Liver (tissue), 9 donors: Measurements from ENCODE around the gene ERN2. TPM values are rescaled to one million over a fixed set of nuclear protein-coding genes. Genes with fewer than 3 reads are reported as not detected.

Source experiments
- DNase-seq: peaks from one replicate; pipeline ENCODE4 v3.0.0-alpha.2; 2017; ENCODE audit warnings: low spot score
- H3K27ac ChIP-seq, 2 donors: one replicate each; pipeline ENCODE4 v1.7.0; 2013; ENCODE audit warnings: inconsistent platforms in 2 of 2, low read length in 2 of 2, control low read depth in 1 of 2, low read depth in 1 of 2, mild to moderate bottlenecking in 1 of 2
- H3K27me3 ChIP-seq, 4 donors: one replicate each; pipeline versions ENCODE4 v1.6.1 to v1.7.0; 2013; ENCODE audit warnings: low read length in 3 of 4, inconsistent platforms in 1 of 4, mild to moderate bottlenecking in 1 of 4, moderate library complexity in 1 of 4; ENCODE audit not compliant: control insufficient read depth in 4 of 4, insufficient read depth in 4 of 4
- H3K36me3 ChIP-seq, 4 donors: one replicate each; pipeline versions ENCODE4 v1.6.1 to v1.7.0; 2013; ENCODE audit warnings: low read length in 3 of 4, mild to moderate bottlenecking in 3 of 4, low read depth in 1 of 4, moderate library complexity in 1 of 4; ENCODE audit not compliant: control insufficient read depth in 4 of 4, insufficient read depth in 3 of 4
- H3K4me1 ChIP-seq, 4 donors: one replicate each; pipeline versions ENCODE4 v1.6.1 to v1.7.0; 2013; ENCODE audit warnings: low read length in 3 of 4, mild to moderate bottlenecking in 3 of 4, moderate library complexity in 1 of 4; ENCODE audit not compliant: control insufficient read depth in 4 of 4, insufficient read depth in 4 of 4
- H3K4me3 ChIP-seq, 3 donors: one replicate each; pipeline versions ENCODE4 v1.6.1 to v1.7.0; 2013; ENCODE audit warnings: low read length in 3 of 3, control low read depth in 1 of 3, low read depth in 1 of 3, mild to moderate bottlenecking in 1 of 3
- H3K9ac ChIP-seq, 2 donors: one replicate each; pipeline ENCODE4 v1.7.0; 2013; ENCODE audit warnings: low read length in 2 of 2, mild to moderate bottlenecking in 2 of 2, moderate library complexity in 2 of 2, control low read depth in 1 of 2, low read depth in 1 of 2
- H3K9me3 ChIP-seq, 4 donors: one replicate each; pipeline versions ENCODE4 v1.6.1 to v1.7.0; 2013; ENCODE audit warnings: low read length in 3 of 4; ENCODE audit not compliant: control insufficient read depth in 4 of 4
- CTCF ChIP-seq: fragments of 150-350 bp; IDR thresholded peaks from 2 replicates; pipeline ENCODE4 v1.5.1; 2017; ENCODE audit warnings: improper control_type of control experiment, low read depth, low read length; ENCODE audit not compliant: missing input control
- EGR1 ChIP-seq, 2 donors: IDR thresholded peaks; 2 replicates each; pipeline ENCODE4 v1.6.1; 2016 to 2018; ENCODE audit warnings: antibody characterized with exemption in 2 of 2, low read depth in 2 of 2
- FOXA1 ChIP-seq: IDR thresholded peaks from 2 replicates; pipeline ENCODE4 v1.6.1; 2016; ENCODE audit warnings: antibody characterized with exemption
- FOXA2 ChIP-seq: IDR thresholded peaks from 2 replicates; pipeline ENCODE4 v1.6.1; 2016; ENCODE audit warnings: antibody characterized with exemption
- GABPA ChIP-seq, 2 donors: IDR thresholded peaks in 1 of 2; conservative IDR thresholded peaks in 1 of 2; 2 replicates each; pipeline ENCODE4 v1.6.1; 2016; ENCODE audit warnings: antibody characterized with exemption in 2 of 2, mild to moderate bottlenecking in 1 of 2, moderate library complexity in 1 of 2
- HNF4A ChIP-seq, 2 donors: conservative IDR thresholded peaks; 2 replicates each; pipeline ENCODE4 v1.6.1; 2016; ENCODE audit warnings: antibody characterized with exemption in 2 of 2, mild to moderate bottlenecking in 2 of 2
- HNF4G ChIP-seq: IDR thresholded peaks from 2 replicates; pipeline ENCODE4 v1.6.1; 2016; ENCODE audit warnings: antibody characterized with exemption
- JUND ChIP-seq, 2 donors: IDR thresholded peaks; 2 replicates each; pipeline ENCODE4 v1.6.1; 2016; ENCODE audit warnings: antibody characterized with exemption in 2 of 2
- MAX ChIP-seq: IDR thresholded peaks from 2 replicates; pipeline ENCODE4 v1.6.1; 2016; ENCODE audit warnings: antibody characterized with exemption
- NR2F2 ChIP-seq: IDR thresholded peaks from 2 replicates; pipeline ENCODE4 v1.6.1; 2016; ENCODE audit warnings: antibody characterized with exemption
- RAD21 ChIP-seq, 2 donors: IDR thresholded peaks; 2 replicates each; pipeline ENCODE4 v1.6.1; 2016; ENCODE audit warnings: antibody characterized with exemption in 2 of 2, mild to moderate bottlenecking in 2 of 2
- REST ChIP-seq: IDR thresholded peaks from 2 replicates; pipeline ENCODE4 v1.6.1; 2016; ENCODE audit warnings: antibody characterized with exemption, mild to moderate bottlenecking
- RXRA ChIP-seq, 2 donors: IDR thresholded peaks; 2 replicates each; pipeline ENCODE4 v1.6.1; 2017 to 2018; ENCODE audit warnings: antibody characterized with exemption in 2 of 2, mild to moderate bottlenecking in 1 of 2
- SP1 ChIP-seq: IDR thresholded peaks from 2 replicates; pipeline ENCODE4 v1.6.1; 2018; ENCODE audit warnings: antibody characterized with exemption, mild to moderate bottlenecking
- TAF1 ChIP-seq: conservative IDR thresholded peaks from 2 replicates; pipeline ENCODE4 v1.6.1; 2016; ENCODE audit warnings: antibody characterized with exemption, mild to moderate bottlenecking
- YY1 ChIP-seq: IDR thresholded peaks from 2 replicates; pipeline ENCODE4 v1.6.1; 2016; ENCODE audit warnings: antibody characterized with exemption, mild to moderate bottlenecking
- ZBTB33 ChIP-seq: IDR thresholded peaks from 2 replicates; pipeline ENCODE4 v1.6.1; 2016; ENCODE audit warnings: antibody characterized with exemption
- WGBS: extraction: QIAGEN DNeasy Blood & Tissue Kit; methylation state at CpG from one replicate; pipeline ENCODE4 v1.1.7; 2013; 5-methylcytosine and 5-hydroxymethylcytosine counted together
- polyA plus RNA-seq, 2 donors: library from polyadenylated mRNA; stranded (reverse) in 1 of 2; unstranded in 1 of 2; fragments of 200-250 nt in 1 of 2; fragments of >200 nt in 1 of 2; fragmentation: Nextera tagmentation in 1 of 2; extraction: Ambion mirVana in 1 of 2; gene quantifications; one replicate each; pipeline versions ENCODE4 v1.2.1 to v1.2.3, GENCODE V29; 2013 to 2015
- total RNA-seq, 2 donors: library from RNA; depleted of rRNA; stranded (reverse); fragments of >200 nt; gene quantifications; one replicate each; pipeline ENCODE4 v1.2.3, GENCODE V29; 2014
- TF ChIP-seq, protein P1 (sequence below): IDR thresholded peaks from 2 replicates; pipeline ENCODE4 v1.6.1; 2016; ENCODE audit warnings: antibody characterized with exemption
- donor health status: healthy.
- donor health status: healthy.
- donor health status: healthy.
- donor health status: healthy.
- donor health status: healthy.

Gene ERN2
- total and polyA plus RNA-seq, 4 donors, result 0.01 to 0.17 TPM; not detected in 2

DNA sequence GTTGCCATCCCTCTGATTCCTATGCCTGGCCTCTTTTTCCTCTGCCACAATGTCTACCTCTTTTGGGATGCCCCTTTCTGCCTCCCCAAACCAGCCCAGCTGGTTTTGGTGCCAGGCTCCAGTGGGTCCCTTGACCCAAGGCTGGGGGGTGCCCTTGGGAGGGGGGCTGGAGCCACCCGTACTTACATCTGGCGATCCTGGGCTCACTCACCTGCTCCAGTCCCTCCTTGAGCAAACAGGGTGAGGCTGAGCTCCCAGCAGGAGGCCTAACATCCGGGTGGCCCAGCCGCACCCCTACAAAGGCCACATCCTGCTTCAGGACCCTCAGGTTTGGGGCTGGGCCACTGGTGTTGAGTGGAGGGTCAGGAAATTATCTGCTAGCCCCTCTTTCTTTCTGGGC is 1.2 kb downstream of the ERN2 start:
- H3K4me1 ChIP-seq, result no peaks in the 10 kb centered on the region
- H3K27me3 ChIP-seq, result peaks cover under 1 to 7% (median 3%) of the 10 kb centered on the region in 4 donors
- H3K4me3 ChIP-seq, result no peak overlapping the region
- no peaks in the 10 kb centered on the region for H3K36me3 ChIP-seq
- H3K9ac ChIP-seq, result no peak overlapping the region
- WGBS, result 41% methylated on average over 4 of the region's 4 CpGs
- DNase-seq, result no peak
- no peak for TF ChIP-seq GABPA (IDR thresholded peaks at IDR 0.05 in 1 of 2, conservative IDR thresholded peaks at IDR 0.05 in 1 of 2)
- no peak for TF ChIP-seq CTCF
- no peak for TF ChIP-seq RXRA (IDR thresholded peaks at IDR 0.05)
- H3K27ac ChIP-seq, result no peak overlapping the region
- peaks cover 0 to 4% (median 2%) of the 10 kb centered on the region in 4 donors for H3K9me3 ChIP-seq

DNA sequence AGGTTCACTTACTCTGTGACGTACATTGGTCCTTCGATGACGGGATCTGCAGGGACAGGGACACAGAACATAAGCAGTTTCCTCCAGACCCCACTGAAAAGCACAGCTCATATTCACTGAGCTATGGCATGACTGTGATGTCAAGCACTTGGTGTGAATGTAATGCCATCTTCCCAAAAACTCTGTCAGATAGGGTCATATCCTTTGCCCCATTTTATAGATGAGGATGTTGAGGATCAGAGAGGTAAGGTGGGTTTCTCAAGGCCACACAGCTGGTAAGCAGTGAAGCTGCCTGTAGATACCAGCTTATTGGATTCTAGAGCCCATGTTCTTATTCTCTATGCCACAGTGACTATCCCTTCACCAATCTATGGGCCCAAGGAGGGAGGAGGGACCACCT is 2.5 kb downstream of the ERN2 start:
- TF ChIP-seq EGR1 (IDR thresholded peaks at IDR 0.05; ENCODE audit: low read depth in 2 of 2) (no peak), TAF1 (no peak), RAD21 (IDR thresholded peaks at IDR 0.05) (no peak), NR2F2 (no peak), FOXA2 (no peak), GABPA (IDR thresholded peaks at IDR 0.05 in 1 of 2, conservative IDR thresholded peaks at IDR 0.05 in 1 of 2) (no peak), JUND (IDR thresholded peaks at IDR 0.05) (no peak), RXRA (IDR thresholded peaks at IDR 0.05) (no peak), ZBTB33 (no peak), FOXA1 (no peak), REST (no peak), SP1 (no peak), HNF4A (conservative IDR thresholded peaks at IDR 0.05) (no peak), HNF4G (no peak), MAX (no peak), YY1 (no peak), CTCF (no peak)
- TF ChIP-seq, protein P1, sequence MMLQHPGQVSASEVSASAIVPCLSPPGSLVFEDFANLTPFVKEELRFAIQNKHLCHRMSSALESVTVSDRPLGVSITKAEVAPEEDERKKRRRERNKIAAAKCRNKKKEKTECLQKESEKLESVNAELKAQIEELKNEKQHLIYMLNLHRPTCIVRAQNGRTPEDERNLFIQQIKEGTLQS, result no peak
- no peak for DNase-seq
- Histone ChIP-seq H3K4me1 (no peaks in the 10 kb centered on the region), H3K27me3 (peaks cover 2 to 7% (median 4%) of the 10 kb centered on the region in 4 donors), H3K27ac (no peak overlapping the region), H3K36me3 (no peaks in the 10 kb centered on the region), H3K4me3 (no peak overlapping the region), H3K9ac (no peak overlapping the region), H3K9me3 (peaks cover 0 to 4% (median 2%) of the 10 kb centered on the region in 4 donors)
- WGBS, result 95% methylated on average over 3 of the region's 3 CpGs
